Osteoblast (primary cell): ENCODE data around the gene THOC1. TPM values are rescaled to one million over a fixed set of nuclear protein-coding genes. Genes with fewer than 3 reads are reported as not detected.

Source experiments
- DNase-seq: peaks from one replicate; pipeline ENCODE4 v3.0.0; 2011; ENCODE audit warnings: low spot score, mixed read lengths; ENCODE audit not compliant: insufficient read length; ENCODE audit errors: missing footprints
- H2AFZ ChIP-seq: 2 replicates; pipeline ENCODE4 v1.6.0; 2011; ENCODE audit warnings: mild to moderate bottlenecking, low read length
- H3K27ac ChIP-seq: 2 replicates; pipeline ENCODE4 v1.5.1; 2011; ENCODE audit warnings: mild to moderate bottlenecking, low read depth, low read length, moderate library complexity
- H3K27me3 ChIP-seq: 2 replicates; pipeline ENCODE4 v1.6.0; 2012; ENCODE audit warnings: mild to moderate bottlenecking, control low read depth, inconsistent platforms, low read length, moderate library complexity; ENCODE audit not compliant: insufficient read depth
- H3K36me3 ChIP-seq: 2 replicates; pipeline ENCODE4 v1.5.1; 2011; ENCODE audit warnings: mild to moderate bottlenecking, low read length, control low read depth, moderate library complexity; ENCODE audit not compliant: insufficient read depth
- H3K4me1 ChIP-seq: 2 replicates; pipeline ENCODE4 v1.5.1; 2011; ENCODE audit warnings: mild to moderate bottlenecking, low read length, control low read depth, moderate library complexity; ENCODE audit not compliant: insufficient read depth
- H3K4me2 ChIP-seq: 2 replicates; pipeline ENCODE4 v1.6.0; 2011; ENCODE audit warnings: mild to moderate bottlenecking, low read length; ENCODE audit not compliant: insufficient read depth
- H3K4me3 ChIP-seq: fragments of 200-600 bp; sonication (generic); 3 replicates; pipeline ENCODE4 v1.5.1; 2012; ENCODE audit warnings: mild to moderate bottlenecking, low read length, inconsistent platforms; ENCODE audit not compliant: insufficient read depth
- H3K79me2 ChIP-seq: 2 replicates; pipeline ENCODE4 v1.6.0; 2012; ENCODE audit warnings: mild to moderate bottlenecking, low read length, control low read depth, inconsistent platforms; ENCODE audit not compliant: insufficient read depth
- H3K9me3 ChIP-seq: 2 replicates; pipeline ENCODE4 v1.5.1; 2011; ENCODE audit warnings: low read depth, low read length, control low read depth
- H4K20me1 ChIP-seq: 2 replicates; pipeline ENCODE4 v1.6.0; 2012; ENCODE audit warnings: mild to moderate bottlenecking, low read length, control low read depth; ENCODE audit not compliant: insufficient read depth
- CTCF ChIP-seq: IDR thresholded peaks from 2 replicates; pipeline ENCODE4 v1.5.1; 2011; ENCODE audit warnings: mild to moderate bottlenecking, low read depth, low read length, moderate library complexity; ENCODE audit errors: extremely low read depth
- total RNA-seq: library from RNA; depleted of rRNA; stranded (reverse); fragments of >200 nt; gene quantifications from 2 replicates; pipeline ENCODE4 v1.2.3, GENCODE V29; 2012

THOC1 gene
- total RNA-seq, 1 donor = 43.1 TPM

GRCh38 chr18:302097-302496 is 34.2 kb upstream of the THOC1 start:
- H3K36me3 ChIP-seq = no peaks in the 10 kb centered on the region
- H3K4me1 ChIP-seq = no peaks in the 10 kb centered on the region
- H3K27me3 ChIP-seq = peaks cover 6% of the 10 kb centered on the region
- H4K20me1 ChIP-seq = no peaks in the 10 kb centered on the region
- no peak overlapping the region for H3K4me3 ChIP-seq
- H2AFZ ChIP-seq = no peak overlapping the region
- no peak overlapping the region for H3K27ac ChIP-seq
- no peaks in the 10 kb centered on the region for H3K79me2 ChIP-seq
- no peak overlapping the region for H3K4me2 ChIP-seq
- no peak for DNase-seq
- no peak for TF ChIP-seq CTCF
- H3K9me3 ChIP-seq = no peaks in the 10 kb centered on the region

DNA sequence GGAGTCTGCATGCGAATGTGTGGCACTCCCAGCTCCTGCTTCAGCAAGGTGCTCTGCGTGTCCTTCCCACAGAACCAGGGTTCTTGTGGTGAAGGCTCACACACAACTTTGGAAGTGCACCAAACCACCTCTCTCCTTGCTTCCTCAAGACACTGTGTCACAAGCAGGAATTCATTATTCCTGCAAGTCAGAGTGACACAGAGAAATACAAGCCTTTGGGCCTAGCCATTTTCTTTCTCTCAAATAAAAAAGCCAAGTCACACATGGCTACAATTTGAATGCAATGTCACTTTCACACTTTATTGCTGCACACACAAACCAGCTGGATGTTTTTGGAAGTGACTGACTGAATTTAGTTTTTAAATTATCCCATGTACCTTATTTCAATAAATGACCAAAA is 30.1 kb upstream of the THOC1 start:
- DNase-seq = no peak
- no peak for TF ChIP-seq CTCF
- no peaks in the 10 kb centered on the region for H3K27me3 ChIP-seq

GRCh38 chr18:295756-296490 is 28.1 kb upstream of the THOC1 start:
- H4K20me1 ChIP-seq = no peaks in the 10 kb centered on the region
- H3K4me2 ChIP-seq = no peak overlapping the region
- H3K27ac ChIP-seq = no peak overlapping the region
- no peaks in the 10 kb centered on the region for H3K27me3 ChIP-seq
- no peak for TF ChIP-seq CTCF
- H3K4me3 ChIP-seq = no peak overlapping the region
- peaks cover 5% of the 10 kb centered on the region for H3K4me1 ChIP-seq
- no peaks in the 10 kb centered on the region for H3K79me2 ChIP-seq
- no peaks in the 10 kb centered on the region for H3K36me3 ChIP-seq
- no peak overlapping the region for H2AFZ ChIP-seq
- no peaks in the 10 kb centered on the region for H3K9me3 ChIP-seq
- peak; percentile 34 for DNase-seq

More for the DNA sequence above, 30.1 kb upstream of the THOC1 start:
- H3K27ac ChIP-seq = no peak overlapping the region
- H2AFZ ChIP-seq = no peak overlapping the region
- no peak overlapping the region for H3K4me3 ChIP-seq
- no peaks in the 10 kb centered on the region for H3K36me3 ChIP-seq
- H3K9me3 ChIP-seq = no peaks in the 10 kb centered on the region
- H3K79me2 ChIP-seq = no peaks in the 10 kb centered on the region
- H3K4me2 ChIP-seq = no peak overlapping the region
- H4K20me1 ChIP-seq = no peaks in the 10 kb centered on the region
- peaks cover 5% of the 10 kb centered on the region for H3K4me1 ChIP-seq

- Histone ChIP-seq H3K9me3 (no peaks in the 10 kb centered on the region), H3K27me3 (no peaks in the 10 kb centered on the region), H3K4me2 (no peak overlapping the region), H3K4me3 (no peak overlapping the region), H4K20me1 (no peaks in the 10 kb centered on the region), H3K27ac (no peak overlapping the region), H3K36me3 (no peaks in the 10 kb centered on the region), H3K79me2 (no peaks in the 10 kb centered on the region), H3K4me1 (peaks cover 5% of the 10 kb centered on the region), H2AFZ (no peak overlapping the region)
- TF ChIP-seq CTCF = no peak
- DNase-seq = no peak
These were observed 26.7 kb upstream of the THOC1 start for GRCh38 chr18:294566-294965.
